ENCODE data around the gene MAP4K3.
A peak's percentile ranks its signal among the peaks of the same experiment; 100 is the strongest.

MAP4K3 gene

DNA sequence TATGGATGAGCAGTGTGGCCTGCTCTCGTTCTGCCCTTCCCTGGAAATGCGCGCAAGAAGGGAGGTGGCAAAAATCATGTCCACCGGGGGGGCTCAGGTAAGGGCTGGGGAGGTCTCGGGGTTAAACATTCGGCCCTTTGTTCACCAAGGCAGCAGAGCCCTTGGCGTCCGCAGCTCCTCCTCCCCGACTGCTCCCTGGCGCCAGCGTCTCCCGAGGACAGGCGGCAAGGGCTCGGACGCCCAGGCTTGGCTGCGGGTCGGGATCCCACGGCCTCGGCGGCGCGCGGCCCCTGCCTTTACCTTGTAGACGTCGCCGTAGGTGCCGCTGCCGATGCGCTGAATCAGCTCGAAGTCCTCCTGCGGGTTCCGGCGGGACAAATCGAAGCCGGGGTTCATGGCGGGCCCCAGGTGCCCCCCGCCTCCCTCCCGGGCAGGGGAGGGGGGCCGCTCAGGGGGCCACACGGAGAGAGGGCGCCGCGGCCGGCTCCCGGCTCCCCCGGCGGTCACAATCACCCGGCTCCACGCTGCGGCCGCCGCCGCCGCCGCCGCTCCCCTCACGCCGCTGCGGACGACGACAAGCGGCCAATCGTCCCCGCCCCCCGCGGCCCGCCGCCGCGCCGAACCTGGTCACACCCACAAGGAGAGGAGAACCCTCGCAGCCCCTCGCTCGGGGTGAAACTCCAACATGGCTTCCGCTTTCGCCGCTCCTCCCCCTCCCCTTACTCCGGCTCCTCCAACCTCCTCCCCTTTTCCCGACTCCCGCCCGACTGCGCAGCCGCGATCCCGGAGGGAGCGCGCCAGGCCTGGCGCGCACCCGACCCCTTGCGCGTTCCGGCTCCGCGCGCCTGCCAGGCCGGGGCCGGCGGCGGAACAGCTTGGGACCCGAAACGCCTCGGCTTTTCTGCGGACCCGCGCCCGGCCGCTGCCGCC is at the start of gene MAP4K3:
Gene MAP4K3, minus strand, starts transcription at position 694 of the 930 bp plus-strand sequence. Its CDS starts 298 bp downstream, at position 396.
- DNase-seq: peak; percentile 98
- in situ Hi-C loops (cut with MboI; ENCODE audit: low pct_unique_long_range_greater_than_20kb, low sequenced_read_pairs): no loop called here

DNA sequence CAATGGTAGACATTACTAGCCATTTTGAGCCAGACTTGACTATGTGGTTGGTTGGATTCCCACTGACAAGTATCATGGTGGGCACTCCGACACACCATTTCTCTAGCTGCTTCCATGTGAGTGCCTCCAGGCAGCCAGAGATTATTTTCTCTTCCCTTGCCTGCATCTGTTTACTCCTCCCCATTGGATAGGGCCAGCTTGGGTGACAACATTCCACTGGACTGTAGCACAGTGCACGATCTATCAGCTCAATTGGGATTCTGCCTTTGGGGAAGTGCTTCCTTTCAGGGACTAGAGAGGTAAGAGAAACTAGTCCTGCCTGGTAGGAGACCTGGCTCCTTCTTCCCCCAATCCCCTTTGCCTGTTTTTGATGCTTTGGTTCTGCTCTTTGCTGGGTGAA is 49.0 kb upstream of the MAP4K3 start:
- in situ Hi-C loops (cut with MboI; ENCODE audit: low pct_unique_long_range_greater_than_20kb, low sequenced_read_pairs): no loop called here
- DNase-seq: no peak

GRCh38 chr2:39484620-39485495 is 47.8 kb upstream of the MAP4K3 start:
- in situ Hi-C loops (cut with MboI; ENCODE audit: low pct_unique_long_range_greater_than_20kb, low sequenced_read_pairs): no loop called here
- DNase-seq: no peak

DNA sequence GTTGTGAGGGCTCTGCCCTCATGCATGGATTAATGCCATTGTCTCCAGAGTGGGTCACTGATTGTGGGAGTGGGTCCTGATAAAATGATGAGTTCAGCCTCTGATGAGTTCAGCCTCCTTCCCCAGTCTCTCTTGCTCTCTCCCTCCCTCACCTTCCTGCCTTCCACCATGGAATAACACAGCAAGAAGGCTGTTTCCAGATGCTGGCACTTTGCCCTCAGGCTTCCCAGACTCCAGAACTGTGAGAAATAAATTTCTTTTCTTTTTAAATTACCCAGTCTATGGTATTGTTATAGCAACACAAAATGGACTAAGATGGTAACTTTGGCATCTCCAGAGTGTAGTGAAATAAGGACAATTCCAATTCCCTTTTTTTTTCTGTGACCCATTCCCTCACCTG is 47.1 kb upstream of the MAP4K3 start:
- DNase-seq: no peak
- in situ Hi-C loops (cut with MboI; ENCODE audit: low pct_unique_long_range_greater_than_20kb, low sequenced_read_pairs): no loop called here

- DNase-seq: peak; percentile 55
- in situ Hi-C loops (cut with MboI; ENCODE audit: low pct_unique_long_range_greater_than_20kb, low sequenced_read_pairs): no loop called here
Observed at GRCh38 chr2:39483534-39483933, 46.4 kb upstream of the MAP4K3 start.

- no peak for DNase-seq
- in situ Hi-C loops (cut with MboI; ENCODE audit: low pct_unique_long_range_greater_than_20kb, low sequenced_read_pairs): no loop called here
Observed at GRCh38 chr2:39481611-39482010, 44.5 kb upstream of the MAP4K3 start.

DNA sequence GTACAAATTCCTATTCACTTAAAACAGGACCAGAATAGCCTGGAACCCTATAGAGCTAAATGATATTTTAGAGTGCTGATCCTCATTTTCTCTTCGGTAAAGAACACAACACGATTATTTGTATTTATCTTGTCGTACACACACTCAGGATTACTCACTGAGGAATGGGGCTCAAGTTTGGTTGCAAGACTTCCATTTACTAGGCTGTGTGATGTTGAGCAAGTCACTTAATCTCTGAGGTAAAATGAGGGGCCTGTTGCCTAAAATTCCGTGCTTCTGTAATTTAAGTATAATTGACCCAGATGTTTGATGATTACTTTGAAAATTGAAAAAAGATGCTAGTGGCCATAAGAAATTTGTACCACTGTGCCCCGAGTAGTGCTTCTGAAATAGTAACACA is 42.6 kb upstream of the MAP4K3 start:
- in situ Hi-C loops (cut with MboI; ENCODE audit: low pct_unique_long_range_greater_than_20kb, low sequenced_read_pairs): no loop called here
- DNase-seq: no peak

DNA sequence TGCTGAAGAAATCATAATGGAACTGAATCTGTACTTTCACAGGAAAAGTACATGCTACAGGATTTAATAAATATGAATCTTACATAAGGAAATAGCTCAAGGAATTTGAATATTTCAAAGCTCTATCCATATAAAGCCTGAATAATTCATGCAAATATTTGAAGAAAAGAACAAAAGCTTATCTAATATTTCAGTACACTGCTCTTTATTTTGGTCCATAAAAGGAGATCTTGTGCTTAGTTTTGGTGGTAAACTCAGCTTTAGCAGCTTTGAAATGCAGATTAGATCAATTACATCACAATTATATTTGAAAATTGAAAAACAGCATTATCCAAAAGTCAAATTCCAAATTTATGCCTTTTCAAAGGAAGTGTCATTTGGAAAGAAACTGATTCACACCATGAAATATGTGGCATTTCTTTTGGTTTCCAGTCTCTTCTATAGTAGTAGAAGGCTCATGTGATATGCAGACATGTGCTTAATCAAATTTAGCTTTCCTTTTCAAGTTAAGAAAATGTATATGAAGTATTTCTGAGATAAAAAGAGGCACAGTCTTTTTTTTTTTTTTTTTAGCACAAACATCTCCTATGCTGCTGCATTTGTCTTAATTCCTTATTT is 42.1 kb upstream of the MAP4K3 start:
- in situ Hi-C loops (cut with MboI; ENCODE audit: low pct_unique_long_range_greater_than_20kb, low sequenced_read_pairs): no loop called here
- no peak for DNase-seq

GRCh38 chr2:39476524-39476923 is 39.4 kb upstream of the MAP4K3 start:
- DNase-seq: peak; percentile 13
- in situ Hi-C loops (cut with MboI; ENCODE audit: low pct_unique_long_range_greater_than_20kb, low sequenced_read_pairs): no loop called here

GRCh38 chr2:39475006-39475405 is 37.9 kb upstream of the MAP4K3 start:
- DNase-seq: no peak
- in situ Hi-C loops (cut with MboI; ENCODE audit: low pct_unique_long_range_greater_than_20kb, low sequenced_read_pairs): no loop called here

DNA sequence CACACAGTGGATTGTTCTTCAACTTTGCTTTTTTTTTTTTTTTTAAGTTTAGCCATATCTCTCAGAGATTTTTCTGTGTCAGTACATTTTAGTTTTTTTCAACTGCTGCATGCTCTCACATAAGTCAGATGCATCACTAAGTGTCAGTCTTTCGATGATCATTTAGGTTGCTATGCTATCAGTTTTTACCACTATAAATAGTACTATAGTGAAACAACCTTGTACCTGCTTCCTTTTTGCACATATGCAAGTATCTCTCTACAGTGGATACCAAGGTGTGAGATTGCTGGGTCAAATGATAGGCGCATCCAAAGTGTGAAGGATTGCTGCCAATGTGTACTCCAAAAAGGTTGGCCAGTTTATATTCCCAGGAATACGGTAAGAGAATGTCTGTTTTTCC is 33.5 kb upstream of the MAP4K3 start:
- in situ Hi-C loops (cut with MboI; ENCODE audit: low pct_unique_long_range_greater_than_20kb, low sequenced_read_pairs): no loop called here
- no peak for DNase-seq

DNA sequence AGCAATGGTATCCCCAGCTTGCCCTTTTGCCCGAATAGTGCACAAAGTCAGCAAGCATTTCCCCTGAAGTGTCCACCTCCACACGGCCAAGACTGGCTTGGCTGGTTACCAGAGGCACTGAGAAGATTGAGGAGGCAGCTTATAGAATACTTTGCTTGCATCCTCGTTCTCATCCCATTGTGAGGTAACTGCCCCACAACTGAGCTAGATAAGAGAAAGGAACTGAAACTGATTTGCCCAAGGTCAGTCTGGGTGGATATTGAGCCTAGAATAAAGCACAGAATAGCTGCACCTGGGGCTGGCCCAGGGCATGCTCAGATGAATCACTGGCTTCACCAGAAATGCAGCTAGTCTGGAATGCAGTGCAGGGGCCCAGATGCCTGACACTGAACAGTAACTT is 32.7 kb upstream of the MAP4K3 start:
- DNase-seq: no peak
- in situ Hi-C loops (cut with MboI; ENCODE audit: low pct_unique_long_range_greater_than_20kb, low sequenced_read_pairs): no loop called here

DNA sequence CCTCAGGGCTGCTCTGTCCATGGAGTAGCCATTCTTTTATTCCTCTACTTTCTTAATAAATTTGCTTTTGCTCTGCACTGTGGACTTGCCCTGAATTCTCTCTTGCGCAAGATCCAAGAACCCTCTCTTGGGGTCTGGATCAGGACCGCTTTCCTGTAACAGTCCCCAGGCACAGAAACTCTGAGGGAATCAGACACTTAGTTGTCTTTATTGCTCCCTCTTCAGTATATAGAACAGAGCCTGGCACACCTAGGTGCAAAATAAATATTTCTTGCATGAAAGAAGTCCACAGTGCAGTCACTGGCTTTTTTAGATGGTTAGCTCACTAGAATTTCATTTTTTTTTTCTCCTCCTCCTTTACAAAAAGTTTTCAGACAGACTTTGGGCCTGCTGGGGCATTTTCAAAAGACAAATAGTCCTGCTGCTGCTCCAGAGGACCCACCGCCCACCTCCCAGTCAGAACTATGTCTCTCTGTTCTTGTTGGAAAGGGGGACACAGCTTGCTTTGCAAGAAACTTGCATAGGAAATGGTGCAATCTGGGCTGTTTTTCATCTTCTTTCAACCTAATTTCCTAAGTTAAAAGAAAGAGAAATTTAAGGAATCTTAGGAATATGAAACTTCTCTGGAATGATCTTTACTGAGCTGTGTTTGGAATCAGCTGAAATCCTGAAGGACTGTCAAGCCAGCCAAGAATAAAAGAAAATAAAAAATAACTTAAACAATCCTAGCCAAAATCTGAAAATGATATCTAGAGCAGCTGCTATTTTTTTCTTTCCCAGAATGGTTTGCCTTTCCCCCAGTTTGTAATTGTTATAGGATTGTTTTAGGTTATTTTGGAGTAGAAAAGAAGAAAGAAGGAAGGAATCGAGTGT is 31.7 kb upstream of the MAP4K3 start:
- DNase-seq: no peak
- in situ Hi-C loops (cut with MboI; ENCODE audit: low pct_unique_long_range_greater_than_20kb, low sequenced_read_pairs): no loop called here

DNA sequence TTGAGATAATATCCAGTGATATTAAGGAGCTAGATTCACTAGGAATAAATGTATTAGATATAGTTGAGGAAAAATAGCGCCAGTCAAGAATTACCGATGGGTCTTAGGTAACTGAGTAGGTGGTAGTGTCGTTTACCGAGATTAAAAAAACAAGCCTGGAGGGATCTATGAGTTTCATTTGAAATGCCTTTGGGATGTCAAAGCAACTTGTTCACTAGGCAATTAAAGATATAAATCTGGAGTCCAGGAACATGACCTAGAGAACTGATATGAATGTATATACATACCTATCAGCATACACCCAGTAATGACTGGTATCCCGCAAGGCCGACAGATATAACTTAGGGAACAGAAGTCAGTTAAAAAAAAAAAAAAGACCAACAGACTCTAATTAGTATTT is 29.2 kb upstream of the MAP4K3 start:
- in situ Hi-C loops (cut with MboI; ENCODE audit: low pct_unique_long_range_greater_than_20kb, low sequenced_read_pairs): no loop called here
- DNase-seq: no peak

DNA sequence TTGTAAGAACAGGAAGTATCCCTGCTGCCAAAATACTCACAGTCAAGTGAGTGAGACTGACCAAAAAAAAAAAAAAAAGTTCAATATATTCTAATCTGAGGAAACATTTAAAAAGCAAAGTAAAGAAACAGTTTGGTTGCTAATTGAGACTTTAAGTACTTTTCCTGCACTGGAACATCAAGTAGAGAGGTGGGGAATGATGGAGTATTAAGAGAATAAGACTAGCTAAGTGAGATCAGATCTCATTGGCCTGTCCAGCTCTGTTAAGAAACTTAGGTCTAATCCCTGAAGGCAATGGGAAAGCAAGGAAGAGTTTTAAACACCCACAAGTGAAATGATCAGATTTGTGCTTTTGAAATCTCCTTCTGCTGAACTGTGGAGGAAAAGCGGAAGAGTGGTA is 27.8 kb upstream of the MAP4K3 start:
- in situ Hi-C loops (cut with MboI; ENCODE audit: low pct_unique_long_range_greater_than_20kb, low sequenced_read_pairs): no loop called here
- no peak for DNase-seq

- no peak for DNase-seq
- in situ Hi-C loops (cut with MboI; ENCODE audit: low pct_unique_long_range_greater_than_20kb, low sequenced_read_pairs): no loop called here
Observed at GRCh38 chr2:39455826-39456225, 18.7 kb upstream of the MAP4K3 start.

DNA sequence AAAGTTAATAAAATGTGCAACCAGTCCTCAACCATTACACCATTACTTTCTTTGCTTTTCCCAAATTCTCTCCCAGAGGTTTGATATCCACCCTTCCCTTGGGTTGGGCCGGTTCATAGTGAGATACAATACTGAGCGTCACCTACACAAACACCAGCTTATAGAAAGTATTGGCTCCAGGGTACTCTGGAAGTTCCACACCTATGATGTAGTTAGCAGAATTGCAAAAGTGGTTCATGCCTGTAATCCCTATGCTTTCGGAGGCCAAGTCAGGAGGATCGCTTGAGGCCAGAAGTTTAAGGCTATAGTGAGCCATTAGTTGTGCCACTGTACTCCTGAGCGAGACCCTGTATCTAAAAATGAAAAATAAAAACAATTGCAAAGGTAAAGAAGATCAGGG is 15.3 kb upstream of the MAP4K3 start:
- in situ Hi-C loops (cut with MboI; ENCODE audit: low pct_unique_long_range_greater_than_20kb, low sequenced_read_pairs): no loop called here
- no peak for DNase-seq

DNA sequence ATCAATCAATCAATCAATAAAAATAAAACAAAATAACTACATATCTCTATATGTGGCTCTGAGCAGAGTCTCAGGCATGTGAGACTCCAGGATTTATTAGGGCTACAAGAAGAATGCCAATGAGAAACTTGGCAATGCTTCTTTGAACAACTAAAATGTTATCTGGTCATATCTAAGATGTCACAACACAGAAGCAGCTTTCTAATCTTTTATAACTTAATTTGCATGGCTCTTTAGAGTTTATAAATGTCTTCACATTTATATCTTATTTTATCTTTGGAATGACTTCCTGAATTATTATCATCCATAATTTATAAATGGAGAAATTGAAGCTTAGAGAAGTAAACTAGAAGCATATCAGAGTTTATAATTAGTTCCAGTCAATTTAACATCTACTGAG is 14.9 kb upstream of the MAP4K3 start:
- DNase-seq: no peak
- in situ Hi-C loops (cut with MboI; ENCODE audit: low pct_unique_long_range_greater_than_20kb, low sequenced_read_pairs): no loop called here

DNA sequence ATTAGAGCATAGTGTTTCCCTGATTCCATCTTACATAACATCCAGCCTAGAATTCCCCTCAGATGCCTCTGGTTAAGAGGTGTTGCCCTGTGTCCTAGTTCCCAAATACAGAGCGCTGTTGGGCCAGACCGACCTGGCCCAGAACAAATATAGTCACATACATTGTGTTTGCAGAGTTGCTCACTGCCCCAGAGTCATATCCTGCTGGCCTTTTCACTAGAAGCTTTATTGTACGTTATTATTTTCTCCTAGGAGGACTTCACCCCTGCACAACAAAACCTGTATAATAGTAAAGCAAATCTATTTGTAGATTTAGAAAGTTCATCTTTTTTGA is 11.1 kb upstream of the MAP4K3 start:
- in situ Hi-C loops (cut with MboI; ENCODE audit: low pct_unique_long_range_greater_than_20kb, low sequenced_read_pairs): no loop called here

More for the DNA sequence above, 11.1 kb upstream of the MAP4K3 start:
- no peak for DNase-seq
